HG03378 (cell line): ENCODE data around the gene INVS.
"Not testable (repeated sequence)": the region's sequence is repeated elsewhere in the genome, so short reads cannot be mapped to it uniquely, and the experiment has no call there.

Experiments
- ATAC-seq: cut with Tn5 transposase; IDR thresholded peaks from one replicate; pipeline ENCODE4 v1.9.1; 2021; ENCODE audit warnings: mild to moderate bottlenecking, moderate library complexity; ENCODE audit not compliant: unreplicated experiment

INVS gene

GRCh38 chr9:100307080-100307479 lies 208.0 kb downstream of the INVS start:
- no peak for ATAC-seq

- ATAC-seq, result no peak
Observed at GRCh38 chr9:100308965-100309564, 210.0 kb downstream of the INVS start.

GRCh38 chr9:100309992-100310391 lies 210.9 kb downstream of the INVS start:
- ATAC-seq, result no peak

GRCh38 chr9:100315561-100315960 lies 216.5 kb downstream of the INVS start:
- ATAC-seq, result no peak

GRCh38 chr9:100317706-100318105 lies 218.7 kb downstream of the INVS start:
- no peak for ATAC-seq

- no peak for ATAC-seq
Observed at GRCh38 chr9:100322954-100323536, 224.0 kb downstream of the INVS start.

GRCh38 chr9:100324594-100325200 lies 225.7 kb downstream of the INVS start:
- no peak for ATAC-seq

- not testable (repeated sequence) for ATAC-seq
Observed at GRCh38 chr9:100338736-100339135, 239.7 kb downstream of the INVS start.

- ATAC-seq, result no peak
Observed at GRCh38 chr9:100340224-100340623, 241.2 kb downstream of the INVS start.

- ATAC-seq, result no peak
Observed at GRCh38 chr9:100341889-100342288, 242.8 kb downstream of the INVS start.

GRCh38 chr9:100346836-100347235 lies 247.8 kb downstream of the INVS start:
- ATAC-seq, result no peak

GRCh38 chr9:100350188-100350587 lies 251.1 kb downstream of the INVS start:
- no peak for ATAC-seq
